Muscle layer of duodenum (tissue), 2 donors: ENCODE data around the gene TBL1Y.
"Not testable (repeated sequence)": the region's sequence is repeated elsewhere in the genome, so short reads cannot be mapped to it uniquely, and the experiment has no call there.

ENCODE experiments used
- H3K27ac ChIP-seq: one replicate; pipeline ENCODE4 v1.7.0; 2013; ENCODE audit warnings: mild to moderate bottlenecking, low read length
- H3K27me3 ChIP-seq: one replicate; pipeline ENCODE4 v1.7.0; 2013; ENCODE audit warnings: low read depth, mild to moderate bottlenecking, control low read depth, low read length
- H3K36me3 ChIP-seq, 2 donors: one replicate each; pipeline ENCODE4 v1.7.0; 2013; ENCODE audit warnings: low read length in 2 of 2, control low read depth in 1 of 2, mild to moderate bottlenecking in 1 of 2; ENCODE audit not compliant: insufficient read depth in 2 of 2, control insufficient read depth in 1 of 2
- H3K4me1 ChIP-seq, 2 donors: one replicate each; pipeline ENCODE4 v1.7.0; 2013; ENCODE audit warnings: low read length in 2 of 2, mild to moderate bottlenecking in 2 of 2, control low read depth in 1 of 2, moderate library complexity in 1 of 2; ENCODE audit not compliant: insufficient read depth in 2 of 2, control insufficient read depth in 1 of 2
- H3K4me3 ChIP-seq, 2 donors: one replicate each; pipeline ENCODE4 v1.7.0; 2013; ENCODE audit warnings: low read length in 2 of 2, low read depth in 1 of 2, mild to moderate bottlenecking in 1 of 2
- H3K9me3 ChIP-seq, 2 donors: one replicate each; pipeline ENCODE4 v1.7.0; 2013; ENCODE audit warnings: low read length in 2 of 2, control low read depth in 1 of 2, mild to moderate bottlenecking in 1 of 2; ENCODE audit not compliant: control insufficient read depth in 1 of 2
- donor health status: healthy.

Gene TBL1Y

GRCh38 chrY:7008578-7009355 is 98.3 kb downstream of the TBL1Y start:
- Histone ChIP-seq H3K9me3 (no peaks in the 10 kb centered on the region), H3K4me3 (no peak overlapping the region), H3K27ac (no peak overlapping the region), H3K4me1 (no peaks in the 10 kb centered on the region), H3K36me3 (no peaks in the 10 kb centered on the region), H3K27me3 (no peaks in the 10 kb centered on the region)

- Histone ChIP-seq H3K27ac (no peak overlapping the region), H3K4me1 (no peaks in the 10 kb centered on the region), H3K36me3 (no peaks in the 10 kb centered on the region), H3K9me3 (no peaks in the 10 kb centered on the region), H3K4me3 (no peak overlapping the region), H3K27me3 (no peaks in the 10 kb centered on the region)
These were observed 102.6 kb downstream of the TBL1Y start for GRCh38 chrY:7013051-7013450.

GRCh38 chrY:7016521-7016920 is 106.0 kb downstream of the TBL1Y start:
- H3K9me3 ChIP-seq: no peaks in the 10 kb centered on the region
- no peaks in the 10 kb centered on the region for H3K36me3 ChIP-seq
- no peak overlapping the region for H3K4me3 ChIP-seq
- H3K4me1 ChIP-seq: no peaks in the 10 kb centered on the region
- H3K27me3 ChIP-seq: no peaks in the 10 kb centered on the region
- no peak overlapping the region for H3K27ac ChIP-seq

- Histone ChIP-seq H3K4me1 (no peaks in the 10 kb centered on the region), H3K4me3 (no peak overlapping the region), H3K27me3 (no peaks in the 10 kb centered on the region), H3K36me3 (no peaks in the 10 kb centered on the region), H3K27ac (no peak overlapping the region), H3K9me3 (no peaks in the 10 kb centered on the region)
These were observed 107.0 kb downstream of the TBL1Y start for GRCh38 chrY:7017244-7018080.

- H3K27ac ChIP-seq: no peak overlapping the region
- no peak overlapping the region for H3K4me3 ChIP-seq
- no peaks in the 10 kb centered on the region for H3K36me3 ChIP-seq
- no peaks in the 10 kb centered on the region for H3K9me3 ChIP-seq
- H3K27me3 ChIP-seq: no peaks in the 10 kb centered on the region
- H3K4me1 ChIP-seq: no peaks in the 10 kb centered on the region
These were observed 128.5 kb downstream of the TBL1Y start for GRCh38 chrY:7039037-7039436.

GRCh38 chrY:7040662-7041061 is 130.2 kb downstream of the TBL1Y start:
- H3K27me3 ChIP-seq: no peaks in the 10 kb centered on the region
- H3K4me3 ChIP-seq: no peak overlapping the region
- H3K27ac ChIP-seq: no peak overlapping the region
- no peaks in the 10 kb centered on the region for H3K4me1 ChIP-seq
- no peaks in the 10 kb centered on the region for H3K9me3 ChIP-seq
- H3K36me3 ChIP-seq: no peaks in the 10 kb centered on the region

- H3K4me1 ChIP-seq: no peaks in the 10 kb centered on the region
- H3K27ac ChIP-seq: no peak overlapping the region
- H3K9me3 ChIP-seq: no peaks in the 10 kb centered on the region
These were observed 131.5 kb downstream of the TBL1Y start for GRCh38 chrY:7041983-7042382.

GRCh38 chrY:7052461-7052860 is 142.0 kb downstream of the TBL1Y start:
- not testable (repeated sequence) for H3K27ac ChIP-seq, H3K4me3 ChIP-seq, H3K27me3 ChIP-seq, H3K9me3 ChIP-seq, H3K36me3 ChIP-seq, H3K4me1 ChIP-seq

More at GRCh38 chrY:7041983-7042382, 131.5 kb downstream of the TBL1Y start:
- H3K4me3 ChIP-seq: no peak overlapping the region
- no peaks in the 10 kb centered on the region for H3K36me3 ChIP-seq
- no peaks in the 10 kb centered on the region for H3K27me3 ChIP-seq

GRCh38 chrY:7056886-7057285 is 146.4 kb downstream of the TBL1Y start:
- H3K9me3 ChIP-seq: no peaks in the 10 kb centered on the region
- no peaks in the 10 kb centered on the region for H3K27me3 ChIP-seq
- no peaks in the 10 kb centered on the region for H3K36me3 ChIP-seq
- H3K4me3 ChIP-seq: no peak overlapping the region
- H3K27ac ChIP-seq: no peak overlapping the region
- no peaks in the 10 kb centered on the region for H3K4me1 ChIP-seq

- H3K36me3 ChIP-seq: no peaks in the 10 kb centered on the region
- no peaks in the 10 kb centered on the region for H3K4me1 ChIP-seq
- no peak overlapping the region for H3K4me3 ChIP-seq
- no peaks in the 10 kb centered on the region for H3K27me3 ChIP-seq
- H3K9me3 ChIP-seq: no peaks in the 10 kb centered on the region
- H3K27ac ChIP-seq: no peak overlapping the region
These were observed 168.2 kb downstream of the TBL1Y start for GRCh38 chrY:7078725-7079124.

- H3K27me3 ChIP-seq, H3K9me3 ChIP-seq, H3K4me1 ChIP-seq, H3K4me3 ChIP-seq, H3K27ac ChIP-seq, H3K36me3 ChIP-seq: not testable (repeated sequence)
These were observed 170.1 kb downstream of the TBL1Y start for GRCh38 chrY:7080548-7080947.
